GM12892 (cell line): ENCODE data around the gene DAPK2.

Source experiments
- POLR2A ChIP-seq: IDR thresholded peaks from 2 replicates; pipeline ENCODE4 v1.6.1; 2011; ENCODE audit warnings: low read depth, low read length, control low read depth
- POLR2AphosphoS5 ChIP-seq: IDR thresholded peaks from 2 replicates; pipeline ENCODE4 v1.6.1; 2011; ENCODE audit warnings: low read depth, low read length, control low read depth

DNA sequence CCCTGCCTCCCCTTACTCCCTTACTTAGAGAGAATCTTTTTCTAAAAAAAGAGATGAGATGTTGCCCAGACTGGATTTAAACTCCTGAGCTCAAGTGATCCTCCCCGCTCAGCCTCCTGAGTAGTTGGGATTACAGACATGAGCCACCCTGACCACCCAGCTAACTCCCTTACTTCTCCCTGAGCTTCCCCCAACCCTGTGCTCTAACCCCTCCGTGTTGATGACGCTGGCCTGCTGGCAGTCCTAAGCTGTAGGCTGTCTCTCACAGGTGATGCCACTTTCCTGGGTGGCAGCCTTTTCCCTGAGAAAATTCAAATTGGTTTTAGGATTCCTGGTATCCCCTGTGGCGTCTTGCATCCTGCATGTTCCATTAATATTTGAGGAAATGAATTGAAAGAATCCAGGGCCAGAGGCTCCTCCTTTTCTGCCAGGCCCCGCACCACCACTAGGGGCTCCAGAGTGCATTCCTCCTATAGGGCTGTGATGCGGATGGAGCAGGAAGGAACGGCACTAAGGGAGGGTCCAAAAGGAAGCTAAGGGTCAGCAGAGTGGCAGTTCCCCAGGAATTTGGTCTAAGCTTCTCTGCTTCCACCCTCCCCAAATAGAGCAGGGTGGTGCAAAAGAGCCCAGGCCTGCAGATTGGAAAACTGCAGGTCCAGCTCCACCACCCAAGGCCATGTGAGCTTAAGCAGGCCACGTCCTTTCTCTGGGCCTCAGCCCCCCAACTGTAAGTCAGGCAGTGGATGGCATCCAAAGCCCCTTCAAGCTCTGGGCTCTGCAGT lies 101.1 kb downstream of the DAPK2 start:
- TF ChIP-seq POLR2AphosphoS5 (no peak), POLR2A (no peak)
